ENCODE data around the gene WIZ.

DNA sequence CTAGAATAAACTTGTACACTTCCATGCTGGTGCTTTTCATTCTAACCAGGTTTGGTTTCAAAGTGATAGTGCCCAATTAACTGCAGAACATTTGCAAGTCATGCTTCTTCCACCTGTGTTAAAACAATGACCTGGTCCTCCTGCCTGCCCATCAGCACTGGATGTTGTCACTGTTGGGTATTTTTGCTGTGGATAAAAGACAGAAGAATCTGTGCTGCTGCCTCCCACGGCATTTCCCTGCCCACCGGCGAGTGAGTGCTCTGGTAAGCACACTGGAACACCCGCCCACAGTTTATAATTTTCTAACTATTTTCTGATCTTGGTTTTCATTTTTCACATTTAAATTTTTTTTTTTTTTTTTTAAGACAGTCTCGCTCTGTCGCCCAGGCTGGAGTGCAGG, 67.9 kb downstream of the WIZ start:
- TF ChIP-seq, protein P1, sequence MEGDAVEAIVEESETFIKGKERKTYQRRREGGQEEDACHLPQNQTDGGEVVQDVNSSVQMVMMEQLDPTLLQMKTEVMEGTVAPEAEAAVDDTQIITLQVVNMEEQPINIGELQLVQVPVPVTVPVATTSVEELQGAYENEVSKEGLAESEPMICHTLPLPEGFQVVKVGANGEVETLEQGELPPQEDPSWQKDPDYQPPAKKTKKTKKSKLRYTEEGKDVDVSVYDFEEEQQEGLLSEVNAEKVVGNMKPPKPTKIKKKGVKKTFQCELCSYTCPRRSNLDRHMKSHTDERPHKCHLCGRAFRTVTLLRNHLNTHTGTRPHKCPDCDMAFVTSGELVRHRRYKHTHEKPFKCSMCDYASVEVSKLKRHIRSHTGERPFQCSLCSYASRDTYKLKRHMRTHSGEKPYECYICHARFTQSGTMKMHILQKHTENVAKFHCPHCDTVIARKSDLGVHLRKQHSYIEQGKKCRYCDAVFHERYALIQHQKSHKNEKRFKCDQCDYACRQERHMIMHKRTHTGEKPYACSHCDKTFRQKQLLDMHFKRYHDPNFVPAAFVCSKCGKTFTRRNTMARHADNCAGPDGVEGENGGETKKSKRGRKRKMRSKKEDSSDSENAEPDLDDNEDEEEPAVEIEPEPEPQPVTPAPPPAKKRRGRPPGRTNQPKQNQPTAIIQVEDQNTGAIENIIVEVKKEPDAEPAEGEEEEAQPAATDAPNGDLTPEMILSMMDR (IDR thresholded peaks at IDR 0.05): no peak
- no peak for TF ChIP-seq POLR2A (IDR thresholded peaks at IDR 0.05)
- no peak for TF ChIP-seq EP300 (IDR thresholded peaks at IDR 0.05)

Data from gastroesophageal sphincter (tissue), 3 donors.